MCF 10A (cell line): ENCODE measurements around the gene NPPC. TPM values are rescaled to one million over a fixed set of nuclear protein-coding genes. Genes with fewer than 3 reads are reported as not detected.

Experiments used
- Bru-seq: library from RNA; stranded (reverse); fragments of 400-500 nt; gene quantifications from one replicate; lab custom pipeline; 2021; lab: Mats Ljungman, UMichigan
- BruChase-seq, 2 experiments: library from RNA; stranded (reverse); fragments of 400-500 nt; gene quantifications; one replicate each; lab custom pipeline; 2021; lab: Mats Ljungman, UMichigan
- BruUV-seq: library from RNA; stranded (reverse); fragments of 400-500 nt; replicated peaks from 2 replicates; lab custom pipeline; 2021; lab: Mats Ljungman, UMichigan
- CTCF ChIA-PET: fragments of 300-600 bp; sonication (Branson Sonifier 250); formaldehyde crosslinking; extraction: SDS; loops from one replicate; lab custom pipeline; 2021; ENCODE audit warnings: antibody characterized with exemption, inconsistent platforms; lab: Yijun Ruan, JAX
- POLR2A ChIA-PET: fragments of 300-600, 350-650 bp; sonication (Branson Sonifier 250); formaldehyde crosslinking; extraction: SDS; loops from one replicate; lab custom pipeline; 2020; ENCODE audit warnings: antibody characterized with exemption, inconsistent platforms; lab: Yijun Ruan, JAX
- DNase-seq: peaks from one replicate; pipeline ENCODE4 v3.0.0-alpha.2; 2018; ENCODE audit not compliant: unreplicated experiment
- H3K27ac Mint-ChIP-seq: one replicate; pipeline ENCODE4 v1.8.0; 2022; ENCODE audit warnings: mild to moderate bottlenecking, low read depth, mixed read lengths; ENCODE audit not compliant: unreplicated experiment
- H3K27me3 Mint-ChIP-seq: one replicate; pipeline ENCODE4 v1.8.0; 2022; ENCODE audit warnings: mixed read lengths; ENCODE audit not compliant: insufficient read depth, unreplicated experiment
- H3K36me3 Mint-ChIP-seq: one replicate; pipeline ENCODE4 v1.8.0; 2022; ENCODE audit warnings: mild to moderate bottlenecking, moderate library complexity, mixed read lengths; ENCODE audit not compliant: insufficient read depth, unreplicated experiment
- H3K4me1 Mint-ChIP-seq: one replicate; pipeline ENCODE4 v1.8.0; 2022; ENCODE audit warnings: mixed read lengths; ENCODE audit not compliant: insufficient read depth, unreplicated experiment
- H3K4me3 Mint-ChIP-seq: one replicate; pipeline ENCODE4 v1.8.0; 2022; ENCODE audit warnings: mild to moderate bottlenecking, moderate library complexity, mixed read lengths; ENCODE audit not compliant: unreplicated experiment
- H3K9me3 Mint-ChIP-seq: one replicate; pipeline ENCODE4 v1.8.0; 2022; ENCODE audit warnings: mixed read lengths; ENCODE audit not compliant: unreplicated experiment
- intact Hi-C: fragments of 100-400 bp; cut with micrococcal nuclease; formaldehyde crosslinking; loops from 2 replicates; pipeline ENCODE4 v1.14.1; 2022
- long read RNA-seq: library from polyadenylated mRNA; stranded (forward); transcript quantifications from one replicate; pipeline ENCODE4 v2.0.0, GENCODE V29; 2022
- total RNA-seq: library from RNA; stranded (reverse); gene quantifications from 2 replicates; pipeline ENCODE4 v1.2.3, GENCODE V29; 2022
- TF ChIP-seq, protein P1 (sequence below): fragments of 200-600 bp; IDR thresholded peaks from one replicate; pipeline ENCODE4 v1.8.0; 2022; ENCODE audit warnings: antibody characterized with exemption, mild to moderate bottlenecking; ENCODE audit not compliant: unreplicated experiment

NPPC gene, protein sequence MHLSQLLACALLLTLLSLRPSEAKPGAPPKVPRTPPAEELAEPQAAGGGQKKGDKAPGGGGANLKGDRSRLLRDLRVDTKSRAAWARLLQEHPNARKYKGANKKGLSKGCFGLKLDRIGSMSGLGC
- total RNA-seq (not detected in 2 replicates), Bru-seq, nascent RNA (not detected), BruChase-seq, experiment 1, labeled RNA remaining after a 6-hour chase (not detected), BruChase-seq, experiment 2, labeled RNA remaining after a 2-hour chase (percentile 12 among the genes with signal in this experiment)
- long read RNA-seq: 0 reads

DNA sequence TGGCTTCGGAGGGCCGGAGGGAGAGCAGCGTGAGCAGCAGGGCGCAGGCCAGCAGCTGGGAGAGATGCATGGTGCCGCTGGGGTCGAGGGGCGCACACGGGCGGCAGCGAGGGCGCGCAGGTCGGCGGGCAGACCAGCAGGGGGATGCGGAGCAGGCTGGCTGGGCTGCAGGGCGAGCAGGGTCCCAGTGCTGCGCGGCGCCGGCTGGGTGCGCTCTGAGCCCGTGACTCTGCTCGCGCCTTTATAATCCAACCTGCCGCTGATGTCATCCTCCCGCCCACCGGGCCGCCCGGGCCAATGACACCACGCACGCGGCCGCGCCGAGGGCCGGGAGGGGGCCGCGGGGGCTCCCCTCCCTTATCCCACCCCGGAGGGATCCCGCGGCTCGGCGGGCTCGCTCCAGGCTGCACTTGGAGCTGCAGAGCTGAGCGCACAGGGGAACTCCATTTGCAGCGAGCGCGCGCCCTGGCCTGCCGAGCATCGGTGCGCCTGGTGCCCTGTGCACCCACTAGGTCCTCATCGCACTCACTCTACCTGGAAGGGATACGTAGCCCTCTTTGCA, at the start of gene NPPC:
Gene NPPC (minus strand): TSS at position 217 of the 562 bp plus-strand sequence. CDS start 147 bp downstream, at position 70.
- no peak within 1 kb of the TSS for H3K27ac Mint-ChIP-seq
- TF ChIP-seq, protein P1, sequence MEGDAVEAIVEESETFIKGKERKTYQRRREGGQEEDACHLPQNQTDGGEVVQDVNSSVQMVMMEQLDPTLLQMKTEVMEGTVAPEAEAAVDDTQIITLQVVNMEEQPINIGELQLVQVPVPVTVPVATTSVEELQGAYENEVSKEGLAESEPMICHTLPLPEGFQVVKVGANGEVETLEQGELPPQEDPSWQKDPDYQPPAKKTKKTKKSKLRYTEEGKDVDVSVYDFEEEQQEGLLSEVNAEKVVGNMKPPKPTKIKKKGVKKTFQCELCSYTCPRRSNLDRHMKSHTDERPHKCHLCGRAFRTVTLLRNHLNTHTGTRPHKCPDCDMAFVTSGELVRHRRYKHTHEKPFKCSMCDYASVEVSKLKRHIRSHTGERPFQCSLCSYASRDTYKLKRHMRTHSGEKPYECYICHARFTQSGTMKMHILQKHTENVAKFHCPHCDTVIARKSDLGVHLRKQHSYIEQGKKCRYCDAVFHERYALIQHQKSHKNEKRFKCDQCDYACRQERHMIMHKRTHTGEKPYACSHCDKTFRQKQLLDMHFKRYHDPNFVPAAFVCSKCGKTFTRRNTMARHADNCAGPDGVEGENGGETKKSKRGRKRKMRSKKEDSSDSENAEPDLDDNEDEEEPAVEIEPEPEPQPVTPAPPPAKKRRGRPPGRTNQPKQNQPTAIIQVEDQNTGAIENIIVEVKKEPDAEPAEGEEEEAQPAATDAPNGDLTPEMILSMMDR: peak; percentile 32
- H3K4me1 Mint-ChIP-seq: no peaks in the 10 kb centered on the region
- no TSS peak for BruUV-seq
- intact Hi-C loops: no loop called here
- H3K27me3 Mint-ChIP-seq: peaks cover 63% of the 10 kb centered on the region
- ChIA-PET CTCF (interaction anchor here (0.6 to 8.9 kb wide), 7 partner anchors 9 to 390 kb away, joined by 3 to 78 read pairs (median 3); no protein-coding TSS in a partner anchor), POLR2A (no interaction called here)
- no peaks in the 10 kb centered on the region for H3K36me3 Mint-ChIP-seq
- H3K4me3 Mint-ChIP-seq: peak within 1 kb of the TSS; percentile 60
- DNase-seq: peak; percentile 40
- H3K9me3 Mint-ChIP-seq: no peaks in the 10 kb centered on the region

DNA sequence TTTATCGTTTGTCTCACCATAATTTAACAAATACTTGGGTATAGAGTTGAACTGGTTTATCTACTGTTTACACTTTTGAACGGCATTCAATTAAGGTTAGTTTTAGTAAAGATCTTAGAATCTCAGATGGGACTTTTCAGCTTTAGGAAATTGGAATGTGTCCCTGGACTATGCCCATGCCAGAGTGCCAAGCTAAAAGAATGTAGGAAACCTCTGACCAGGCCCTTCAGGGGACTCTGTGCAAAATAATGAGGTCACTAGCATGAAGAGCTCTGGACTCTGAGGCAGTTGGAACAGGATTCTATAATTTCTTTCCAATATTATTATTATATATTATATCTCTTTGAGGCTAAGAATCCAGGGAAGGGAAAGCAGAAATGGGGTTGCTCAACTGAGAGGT, 48.8 kb upstream of the NPPC start:
- Mint-ChIP-seq H3K4me1 (no peaks in the 10 kb centered on the region), H3K27me3 (no peaks in the 10 kb centered on the region), H3K4me3 (no peak overlapping the region), H3K36me3 (peaks cover 10% of the 10 kb centered on the region), H3K9me3 (no peaks in the 10 kb centered on the region), H3K27ac (no peak overlapping the region)
- ChIA-PET CTCF (interaction anchor here (0.8 kb wide), 1 partner anchor 465 kb away, joined by 3 read pairs; no protein-coding TSS in a partner anchor), POLR2A (interaction anchor here (0.5 to 2.5 kb wide), 4 partner anchors 7 to 470 kb away, joined by 3 to 8 read pairs (median 4); no protein-coding TSS in a partner anchor)
- no TSS peak for BruUV-seq
- TF ChIP-seq, protein P1: no peak
- intact Hi-C loops: no loop called here
- no peak for DNase-seq

DNA sequence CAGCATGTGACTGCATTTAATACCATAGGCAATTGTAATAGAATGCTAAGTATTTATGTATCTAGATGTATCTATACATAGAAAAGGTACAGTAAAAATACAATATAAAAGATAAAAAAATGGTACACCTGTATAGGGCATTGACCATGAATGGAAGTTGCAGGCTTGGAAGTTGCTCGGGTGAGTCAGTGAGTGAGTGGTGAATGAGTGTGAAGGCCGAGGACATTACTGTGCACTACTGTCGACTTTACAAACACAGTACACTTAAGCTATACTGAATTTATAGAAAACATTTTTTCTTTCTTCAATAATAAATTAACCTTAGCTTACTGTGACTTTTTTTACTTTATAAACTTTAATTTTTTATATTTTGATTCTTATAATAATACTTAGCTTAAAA, 44.3 kb upstream of the NPPC start:
- intact Hi-C loops: no loop called here
- peaks cover 7% of the 10 kb centered on the region for H3K36me3 Mint-ChIP-seq
- H3K4me1 Mint-ChIP-seq: peaks cover 6% of the 10 kb centered on the region
- no peak overlapping the region for H3K27ac Mint-ChIP-seq
- TF ChIP-seq, protein P1: no peak
- no peak overlapping the region for H3K4me3 Mint-ChIP-seq
- POLR2A ChIA-PET: interaction anchor here (1.2 kb wide), 1 partner anchor 8 kb away, joined by 3 read pairs; no protein-coding TSS in a partner anchor
- H3K27me3 Mint-ChIP-seq: no peaks in the 10 kb centered on the region
- DNase-seq: no peak
- no peaks in the 10 kb centered on the region for H3K9me3 Mint-ChIP-seq
- CTCF ChIA-PET: no interaction called here
- BruUV-seq: no TSS peak

DNA sequence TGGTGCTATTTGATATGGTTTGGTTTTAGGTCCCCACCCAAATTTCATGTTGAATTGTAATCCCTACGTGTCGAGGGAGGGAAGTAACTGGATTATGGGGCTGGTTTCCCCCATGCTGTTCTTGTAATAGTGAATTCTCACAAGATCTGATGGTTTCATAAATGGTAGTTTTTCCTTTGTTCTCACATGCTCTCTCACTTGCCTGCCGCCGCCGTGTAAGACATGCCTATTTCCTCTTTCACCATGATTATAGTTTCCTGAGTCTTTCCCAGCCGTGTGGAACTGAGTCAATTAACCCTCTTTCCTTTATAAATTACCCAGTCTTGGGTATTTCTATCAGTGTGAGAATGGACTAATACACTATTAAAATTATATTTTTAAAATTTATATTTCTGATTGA, 42.6 kb upstream of the NPPC start:
- POLR2A ChIA-PET: no interaction called here
- H3K4me1 Mint-ChIP-seq: peaks cover 21% of the 10 kb centered on the region

More for the DNA sequence above, 42.6 kb upstream of the NPPC start:
- no peak for DNase-seq
- Mint-ChIP-seq H3K27me3 (no peaks in the 10 kb centered on the region), H3K36me3 (peaks cover 5% of the 10 kb centered on the region), H3K27ac (no peak overlapping the region), H3K4me3 (no peak overlapping the region), H3K9me3 (no peaks in the 10 kb centered on the region)
- intact Hi-C loops: no loop called here
- BruUV-seq: no TSS peak
- TF ChIP-seq, protein P1: no peak
- CTCF ChIA-PET: interaction anchor here (0.6 kb wide), 1 partner anchor 14 kb away, joined by 4 read pairs; no protein-coding TSS in a partner anchor
